ENCODE measurements around the gene GALM. TPM values are rescaled to one million over a fixed set of nuclear protein-coding genes. Genes with fewer than 3 reads are reported as not detected.
A peak's percentile ranks its signal among the peaks of the same experiment; 100 is the strongest.

Gene GALM
- total and polyA plus RNA-seq, 2 of the 13 experiments (the other 11 are each of a cell fraction or from before 2014, with no cell fraction given), result 65.5 to 90.0 TPM

GRCh38 chr2:38751596-38752410 lies 85.9 kb downstream of the GALM start:
- CTCF ChIA-PET (ENCODE audit: low intra/inter-chr PET ratio, low total read pairs), result interaction anchor here (0.6 kb wide), 1 partner anchor 1821 kb away, joined by 3 read pairs; no protein-coding TSS in a partner anchor
- intact Hi-C loops (cut with micrococcal nuclease; ENCODE audit: unreplicated experiment), result loop anchor here (10.0 kb wide), 1 partner anchor 373 kb away; the partner anchor contains the start of gene SOS1
- H3K36me3 ChIP-seq (replicated peaks in 1 of 2; ENCODE audit: control insufficient read depth in 1 of 2, insufficient read depth in 2 of 2, low read length in 2 of 2), result peaks cover 9 to 23% of the 10 kb centered on the region in 2 experiments
- peaks cover 56% of the 10 kb centered on the region for H3K4me1 ChIP-seq (ENCODE audit: insufficient read depth, low read length)
- BruUV-seq (replicated peaks), result TSS peak; percentile 74
- H4K20me1 ChIP-seq (ENCODE audit: insufficient read depth, low read length), result peaks cover 34% of the 10 kb centered on the region
- H3K9ac ChIP-seq (ENCODE audit: insufficient read depth, low read depth, low read length), result peak overlapping the region; percentile 96
- ATAC-seq, result peak; percentile 60
- DNase-seq (ENCODE audit: low spot score), result peak; percentile 45
- H2AFZ ChIP-seq (ENCODE audit: low read length), result peak overlapping the region; percentile 83
- H3K27me3 ChIP-seq (ENCODE audit: control insufficient read depth in 1 of 2, insufficient read depth in 2 of 2, low read length in 2 of 2), result no peaks in the 10 kb centered on the region; a peak in 1 of 5 replicates
- peaks cover 43% of the 10 kb centered on the region for H3K79me2 ChIP-seq (ENCODE audit: insufficient read depth, low read length)
- FAIRE-seq, result no peak
- in situ Hi-C loops (cut with HindIII; ENCODE audit: extremely low pct_ligation_motif_present, low pct_unique_long_range_greater_than_20kb), result no loop called here
- H3K27ac ChIP-seq (ENCODE audit: extremely low read length, insufficient read depth, low read length), result peak overlapping the region; percentile 87
- 37% methylated on average over 18 of the region's 18 CpGs for WGBS (ENCODE audit: low lambda C conversion rate)
- peak overlapping the region; percentile 82 for H3K4me2 ChIP-seq (ENCODE audit: low read depth, low read length)
- no peaks in the 10 kb centered on the region for H3K9me3 ChIP-seq (ENCODE audit: low read length)
- POLR2A ChIA-PET, result interaction anchor here (0.6 to 2.6 kb wide), 70 partner anchors 8 to 1595 kb away, joined by 3 to 92 read pairs (median 4); partner anchors contain the start of genes CEBPZ, DHX57, EIF2AK2 and GALM
- H3K4me3 ChIP-seq (replicated peaks in 1 of 3; ENCODE audit: insufficient read depth in 1 of 3, low read depth in 2 of 3, low read length in 3 of 3), result peak overlapping the region; percentile 53 to 94 (median 60)
- no peak for TF ChIP-seq ZNF205 (CRISPR knock-in tag; IDR thresholded peaks at IDR 0.05)
- peak; percentile 4; the same call in 1 of the 2 replicates for TF ChIP-seq ZNF430 (CRISPR knock-in tag; IDR thresholded peaks at IDR 0.05)
- no peak for TF ChIP-seq ZNF10 (CRISPR knock-in tag; IDR thresholded peaks at IDR 0.05; ENCODE audit: borderline replicate concordance, low read depth)
- TF ChIP-seq PHF8 (CRISPR knock-in tag; IDR thresholded peaks at IDR 0.05), result peak; percentile 43; the same call in 1 of the 2 replicates
- TF ChIP-seq ZNF703 (CRISPR knock-in tag; IDR thresholded peaks at IDR 0.05; ENCODE audit: borderline replicate concordance), result no peak
- TF ChIP-seq HOXD1 (CRISPR knock-in tag; IDR thresholded peaks at IDR 0.05), result 0 out of 2 replicates have a peak, but pooled peaks have one; percentile 4
- TF ChIP-seq TRIM24 (CRISPR knock-in tag; IDR thresholded peaks at IDR 0.05), result no peak
- TF ChIP-seq ZNF784 (CRISPR knock-in tag; IDR thresholded peaks at IDR 0.05; ENCODE audit: borderline replicate concordance), result no peak
- 0 out of 2 replicates have a peak, but pooled peaks have one; percentile 13 for TF ChIP-seq THAP9 (CRISPR knock-in tag; IDR thresholded peaks at IDR 0.05; ENCODE audit: borderline replicate concordance)
- TF ChIP-seq CCDC6 (CRISPR knock-in tag; IDR thresholded peaks at IDR 0.05), result 0 out of 2 replicates have a peak, but pooled peaks have one; percentile 14
- peak; percentile 25; the same call in 1 of the 2 replicates for TF ChIP-seq SNAPC4 (CRISPR knock-in tag; IDR thresholded peaks at IDR 0.05)
- TF ChIP-seq ZNF670 (CRISPR knock-in tag; IDR thresholded peaks at IDR 0.05; ENCODE audit: borderline replicate concordance), result no peak; the same call in 1 of the 2 replicates
- no peak; the same call in 1 of the 2 replicates for TF ChIP-seq NR2F2 (IDR thresholded peaks at IDR 0.05; ENCODE audit: borderline replicate concordance, low read depth)

All from HepG2 (cell line).